B cell (primary cell): ENCODE results near the gene CAPN10. TPM values are rescaled to one million over a fixed set of nuclear protein-coding genes. Genes with fewer than 3 reads are reported as not detected.

ENCODE experiments used
- ATAC-seq: fragments of 200-7000 bp; cut with Tn5 transposase; one replicate; pipeline ENCODE4 v1.10.0; 2021; ENCODE audit warnings: low read depth, mild to moderate bottlenecking, moderate number of reproducible peaks, moderate library complexity
- CTCF ChIA-PET: fragments of 350-600 bp; sonication (Branson Sonifier 250); formaldehyde crosslinking; loops from one replicate; lab custom pipeline; 2021; ENCODE audit warnings: antibody characterized with exemption, inconsistent platforms; lab: Charles Lee
- POLR2A ChIA-PET: fragments of 350-600 bp; sonication (Branson Sonifier 250); formaldehyde crosslinking; loops from one replicate; lab custom pipeline; 2021; ENCODE audit warnings: antibody characterized with exemption; lab: Charles Lee
- DNase-seq: peaks from one replicate; pipeline ENCODE4 v3.0.0; 2013
- H2AFZ ChIP-seq: 2 replicates; pipeline ENCODE4 v1.6.1; 2012; ENCODE audit warnings: mild to moderate bottlenecking, low read depth, low read length; ENCODE audit not compliant: insufficient read depth, poor library complexity, severe bottlenecking
- H3K27ac ChIP-seq, 2 donors: 1 replicate in 1 of 2; 2 replicates in 1 of 2; pipeline ENCODE4 v1.5.1; 2012 to 2013; ENCODE audit warnings: low read length in 2 of 2, mild to moderate bottlenecking in 2 of 2, moderate library complexity in 1 of 2
- H3K27me3 ChIP-seq, 4 experiments: fragments of 200-600 bp in 1 of 4; sonication (generic) in 1 of 4; replicated peaks in 1 of 4; 1 replicate in 2 of 4; 2 replicates in 2 of 4; pipeline versions ENCODE4 v1.6.1 to v1.7.0; 2013 to 2016; ENCODE audit warnings: low read length in 3 of 4, mild to moderate bottlenecking in 2 of 4, mixed read lengths in 1 of 4, moderate library complexity in 1 of 4; ENCODE audit not compliant: insufficient read depth in 4 of 4, control insufficient read depth in 3 of 4; ENCODE audit errors: control extremely low read depth in 1 of 4
- H3K36me3 ChIP-seq, 2 experiments: replicated peaks in 1 of 2; 1 replicate in 1 of 2; 2 replicates in 1 of 2; pipeline versions ENCODE4 v1.6.1 to v1.7.1; 2013; ENCODE audit warnings: low read length in 1 of 2; ENCODE audit not compliant: insufficient read depth in 2 of 2, control insufficient read depth in 1 of 2; ENCODE audit errors: control extremely low read depth in 1 of 2, extremely low read depth in 1 of 2
- H3K4me1 ChIP-seq, 2 donors: fragments of 200-600 bp in 1 of 2; sonication (generic) in 1 of 2; 1 replicate in 1 of 2; 2 replicates in 1 of 2; pipeline versions ENCODE4 v1.5.1 to v1.6.1; 2013 to 2017; ENCODE audit warnings: low read length in 2 of 2; ENCODE audit not compliant: control insufficient read depth in 2 of 2, insufficient read depth in 2 of 2
- H3K4me2 ChIP-seq: replicated peaks from 2 replicates; pipeline ENCODE3; 2012; ENCODE audit warnings: mild to moderate bottlenecking, low read depth, low read length; ENCODE audit not compliant: poor library complexity, severe bottlenecking
- H3K4me3 ChIP-seq, 5 experiments: fragments of 200-600 bp in 1 of 5; sonication (generic) in 1 of 5; 1 replicate in 3 of 5; 2 replicates in 2 of 5; pipeline versions ENCODE4 v1.5.1 to v1.7.0; 2011 to 2016; ENCODE audit warnings: low read length in 4 of 5, mild to moderate bottlenecking in 4 of 5, low read depth in 2 of 5, control low read depth in 1 of 5, moderate library complexity in 1 of 5; ENCODE audit not compliant: insufficient read depth in 1 of 5; ENCODE audit errors: control extremely low read depth in 1 of 5, extremely low read depth in 1 of 5
- H3K79me2 ChIP-seq: fragments of 200-600 bp; sonication (generic); one replicate; pipeline ENCODE4 v1.6.0; 2016; ENCODE audit warnings: low read length; ENCODE audit not compliant: control insufficient read depth, insufficient read depth
- H3K9ac ChIP-seq: fragments of 200-600 bp; sonication (generic); 2 replicates; pipeline ENCODE4 v1.6.1; 2017; ENCODE audit warnings: mild to moderate bottlenecking, low read length, moderate library complexity
- H3K9me3 ChIP-seq, 3 donors: one replicate each; pipeline versions ENCODE4 v1.6.1 to v1.7.1; 2013; ENCODE audit warnings: low read length in 2 of 3; ENCODE audit not compliant: control insufficient read depth in 2 of 3, insufficient read depth in 1 of 3; ENCODE audit errors: control extremely low read depth in 1 of 3
- H4K20me1 ChIP-seq: 2 replicates; pipeline ENCODE4 v1.6.0; 2012; ENCODE audit warnings: mild to moderate bottlenecking, low read length; ENCODE audit not compliant: insufficient read depth, control insufficient read depth, poor library complexity, severe bottlenecking
- H3K27ac Mint-ChIP-seq: one replicate; pipeline ENCODE4 v1.8.0; 2021; ENCODE audit warnings: mixed read lengths
- H3K27me3 Mint-ChIP-seq: one replicate; pipeline ENCODE4 v1.8.0; 2021; ENCODE audit warnings: mixed read lengths
- H3K4me1 Mint-ChIP-seq: one replicate; pipeline ENCODE4 v1.8.0; 2021; ENCODE audit warnings: mixed read lengths
- H3K4me3 Mint-ChIP-seq: one replicate; pipeline ENCODE4 v1.8.0; 2021; ENCODE audit warnings: mixed read lengths
- H3K9me3 Mint-ChIP-seq: one replicate; pipeline ENCODE4 v1.8.0; 2022; ENCODE audit warnings: mixed read lengths; ENCODE audit not compliant: insufficient read depth
- EZH2 ChIP-seq: IDR thresholded peaks from 2 replicates; pipeline ENCODE4 v1.6.1; 2012; ENCODE audit warnings: borderline replicate concordance, low read depth, mild to moderate bottlenecking, moderate library complexity, low read length; ENCODE audit not compliant: insufficient read depth, poor library complexity, severe bottlenecking
- WGBS: methylation state at CpG from one replicate; pipeline ENCODE4 v1.1.5; 2013; ENCODE audit warnings: missing lambda C conversion rate; ENCODE audit not compliant: insufficient coverage; 5-methylcytosine and 5-hydroxymethylcytosine counted together
- intact Hi-C: fragments of 100-400 bp; cut with micrococcal nuclease; formaldehyde crosslinking; loops from one replicate; pipeline ENCODE4 v1.10.0; 2022
- polyA plus RNA-seq: library from polyadenylated mRNA; depleted of rRNA; stranded (reverse); fragments of >200 nt; gene quantifications from 2 replicates; pipeline ENCODE4 v1.2.3, GENCODE V29; 2012
- total RNA-seq, 2 donors: library from RNA; stranded (reverse); fragments of 120-200 nt in 1 of 2; gene quantifications; 1 replicate in 1 of 2; 2 replicates in 1 of 2; pipeline versions ENCODE4 v1.2.3 to v1.2.4, GENCODE V29; 2013 to 2022
- TF ChIP-seq, protein P1 (sequence below): fragments of 200-600 bp; IDR thresholded peaks from one replicate; pipeline ENCODE4 v1.8.0; 2022; ENCODE audit warnings: antibody characterized with exemption, mild to moderate bottlenecking

CAPN10 gene
- total and polyA plus RNA-seq, 2 donors (not counting 1 experiment from before 2014, with no cell fraction given), result 73.4 to 92.1 TPM

DNA sequence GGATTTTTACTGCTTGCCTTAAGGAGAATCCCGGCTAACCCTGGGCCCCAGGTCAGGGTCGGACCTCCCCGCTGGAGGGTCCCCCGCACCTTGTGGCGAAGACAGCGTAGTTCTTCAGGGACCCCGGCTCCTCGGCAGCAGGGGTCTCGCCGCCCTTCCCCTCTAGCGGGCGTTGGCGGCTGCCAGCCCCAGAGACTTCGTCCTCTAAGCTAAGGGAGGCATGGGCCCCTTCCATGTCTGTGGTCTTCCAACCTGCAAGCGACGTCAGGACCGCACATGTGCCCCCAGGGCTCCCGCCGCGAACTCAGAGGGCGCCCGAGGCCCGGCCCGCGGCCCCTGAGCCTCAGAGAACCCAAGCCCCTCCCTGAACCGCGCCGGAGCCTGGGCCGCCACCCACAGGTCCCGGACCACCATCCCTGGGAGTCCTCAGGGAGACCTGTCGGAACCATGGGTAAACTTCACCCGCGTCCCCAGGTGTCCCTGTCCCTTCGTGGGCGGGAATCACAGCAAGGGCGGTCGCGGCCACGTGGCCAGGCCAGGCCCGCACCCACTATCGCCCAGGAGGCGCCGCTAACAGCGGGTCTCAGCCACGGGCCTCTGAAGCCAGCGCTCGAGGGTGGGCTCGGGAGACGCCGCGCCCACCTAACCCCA lies 29.3 kb upstream of the CAPN10 start:
- ATAC-seq, result no peak
- Histone ChIP-seq H3K36me3 (peaks cover 1 to 19% of the 10 kb centered on the region in 2 experiments), H3K4me2 (peak overlapping the region; percentile 74), H2AFZ (no peak overlapping the region), H3K79me2 (peaks cover 64% of the 10 kb centered on the region), H3K9ac (peak overlapping the region; percentile 50), H3K4me1 (peaks cover 36 to 43% of the 10 kb centered on the region in 2 donors), H4K20me1 (peaks cover 72% of the 10 kb centered on the region), H3K27me3 (no peaks in the 10 kb centered on the region), H3K9me3 (no peaks in the 10 kb centered on the region), H3K27ac (no peak overlapping the region), H3K4me3 (peak overlapping the region in 2 of 5 experiments; percentile 18 to 40)
- Mint-ChIP-seq H3K4me1 (peaks cover 49% of the 10 kb centered on the region), H3K27me3 (no peaks in the 10 kb centered on the region), H3K4me3 (peak overlapping the region; percentile 61), H3K27ac (no peak overlapping the region), H3K9me3 (no peaks in the 10 kb centered on the region)
- 56% methylated on average over 51 of the region's 51 CpGs for WGBS
- CTCF ChIA-PET, result interaction anchor here (1.0 to 2.4 kb wide), 3 partner anchors 9 to 43 kb away, joined by 3 to 12 read pairs (median 11); partner anchors contain the start of gene CAPN10
- DNase-seq, result peak; percentile 28
- no peak for TF ChIP-seq EZH2
- TF ChIP-seq, protein P1, sequence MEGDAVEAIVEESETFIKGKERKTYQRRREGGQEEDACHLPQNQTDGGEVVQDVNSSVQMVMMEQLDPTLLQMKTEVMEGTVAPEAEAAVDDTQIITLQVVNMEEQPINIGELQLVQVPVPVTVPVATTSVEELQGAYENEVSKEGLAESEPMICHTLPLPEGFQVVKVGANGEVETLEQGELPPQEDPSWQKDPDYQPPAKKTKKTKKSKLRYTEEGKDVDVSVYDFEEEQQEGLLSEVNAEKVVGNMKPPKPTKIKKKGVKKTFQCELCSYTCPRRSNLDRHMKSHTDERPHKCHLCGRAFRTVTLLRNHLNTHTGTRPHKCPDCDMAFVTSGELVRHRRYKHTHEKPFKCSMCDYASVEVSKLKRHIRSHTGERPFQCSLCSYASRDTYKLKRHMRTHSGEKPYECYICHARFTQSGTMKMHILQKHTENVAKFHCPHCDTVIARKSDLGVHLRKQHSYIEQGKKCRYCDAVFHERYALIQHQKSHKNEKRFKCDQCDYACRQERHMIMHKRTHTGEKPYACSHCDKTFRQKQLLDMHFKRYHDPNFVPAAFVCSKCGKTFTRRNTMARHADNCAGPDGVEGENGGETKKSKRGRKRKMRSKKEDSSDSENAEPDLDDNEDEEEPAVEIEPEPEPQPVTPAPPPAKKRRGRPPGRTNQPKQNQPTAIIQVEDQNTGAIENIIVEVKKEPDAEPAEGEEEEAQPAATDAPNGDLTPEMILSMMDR, result no peak
- intact Hi-C loops, result no loop called here
- POLR2A ChIA-PET, result interaction anchor here (1.3 to 1.9 kb wide), 2 partner anchors 9 to 29 kb away, joined by 4 read pairs; partner anchors contain the start of gene CAPN10

DNA sequence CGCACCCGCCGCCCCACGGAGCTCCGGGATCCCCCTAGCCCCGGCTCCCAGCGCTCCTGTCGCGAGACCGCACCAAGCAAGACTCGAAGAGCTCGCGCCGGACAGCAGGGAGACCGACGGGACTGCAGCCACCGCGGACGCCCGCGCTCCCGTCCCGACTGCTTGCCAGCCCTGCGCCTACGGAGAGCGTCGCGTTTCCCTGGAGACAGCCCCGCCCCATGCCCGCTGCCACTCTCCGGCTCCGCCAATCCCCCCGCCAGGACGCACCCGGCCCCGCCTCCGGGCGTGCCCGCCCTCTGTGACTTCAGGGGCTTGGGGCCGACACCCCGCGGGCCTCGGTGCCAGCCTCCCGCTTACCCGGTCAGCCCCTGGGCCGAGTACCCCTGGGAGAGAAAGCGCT lies 28.7 kb upstream of the CAPN10 start, which contains the start of gene ANKMY1:
ANKMY1 (minus strand) TSS at position 181 of the 400 bp plus-strand sequence. CDS start 653 bp downstream, outside the sequence.
- H3K4me3 ChIP-seq, result peak within 1 kb of the TSS in 3 of 5 experiments; percentile 18 to 40 (median 26)
- H3K4me3 Mint-ChIP-seq, result peak within 1 kb of the TSS; percentile 81

More for the DNA sequence above, 28.7 kb upstream of the CAPN10 start, which contains the start of gene ANKMY1:
- H3K79me2 ChIP-seq, result peaks cover 68% of the 10 kb centered on the region
- no peak for TF ChIP-seq EZH2
- TF ChIP-seq, protein P1, result no peak
- 13% methylated on average over 47 of the region's 47 CpGs for WGBS
- ATAC-seq (no peak), DNase-seq (peak; percentile 65)
- H4K20me1 ChIP-seq, result peaks cover 71% of the 10 kb centered on the region
- H3K27ac ChIP-seq, result no peak within 1 kb of the TSS
- no peak within 1 kb of the TSS for H3K27ac Mint-ChIP-seq
- no peaks in the 10 kb centered on the region for H3K9me3 ChIP-seq
- ChIA-PET POLR2A (interaction anchor here (1.3 to 1.9 kb wide), 2 partner anchors 9 to 29 kb away, joined by 4 read pairs; partner anchors contain the start of gene CAPN10), CTCF (interaction anchor here (2.2 to 2.4 kb wide), 2 partner anchors 9 to 29 kb away, joined by 11 to 12 read pairs; partner anchors contain the start of gene CAPN10)
- H3K4me1 Mint-ChIP-seq, result peaks cover 55% of the 10 kb centered on the region
- no peaks in the 10 kb centered on the region for H3K27me3 Mint-ChIP-seq
- peaks cover under 1 to 19% of the 10 kb centered on the region in 2 experiments for H3K36me3 ChIP-seq
- H3K9ac ChIP-seq, result peak within 1 kb of the TSS; percentile 50
- no peak within 1 kb of the TSS for H2AFZ ChIP-seq
- H3K27me3 ChIP-seq, result no peaks in the 10 kb centered on the region
- H3K4me1 ChIP-seq, result peaks cover 39 to 47% of the 10 kb centered on the region in 2 donors
- peak within 1 kb of the TSS; percentile 74 for H3K4me2 ChIP-seq
- intact Hi-C loops, result no loop called here
- H3K9me3 Mint-ChIP-seq, result no peaks in the 10 kb centered on the region
